ENCODE data around the gene TAP1.
"Not testable (repeated sequence)": the region's sequence is repeated elsewhere in the genome, so short reads cannot be mapped to it uniquely, and the experiment has no call there.

TAP1 gene

GRCh38 chr6:32809171-32809570 lies 44.3 kb downstream of the TAP1 start:
- Histone ChIP-seq H3K4me3 (ENCODE audit: low read length) (no peak overlapping the region), H3K9ac (ENCODE audit: low read length) (no peak overlapping the region), H3K27me3 (ENCODE audit: low read depth, low read length) (no peaks in the 10 kb centered on the region), H4K20me1 (ENCODE audit: insufficient read depth, low read length) (no peaks in the 10 kb centered on the region), H3K4me1 (ENCODE audit: low read length) (no peaks in the 10 kb centered on the region), H3K27ac (ENCODE audit: low read length) (no peak overlapping the region), H3K79me2 (ENCODE audit: low read length) (no peaks in the 10 kb centered on the region), H3K36me3 (replicated peaks; ENCODE audit: low read depth, low read length) (peaks cover 3% of the 10 kb centered on the region), H3K4me2 (ENCODE audit: low read length) (no peak overlapping the region), H2AFZ (ENCODE audit: low read depth, low read length) (no peak overlapping the region), H3K9me3 (ENCODE audit: insufficient read depth, low read length) (no peaks in the 10 kb centered on the region)
- TF ChIP-seq EZH2phosphoT487 (IDR thresholded peaks at IDR 0.05; ENCODE audit: low read depth) (no peak), CTCF (IDR thresholded peaks at IDR 0.05; ENCODE audit: low read depth, low read length) (no peak)

GRCh38 chr6:32807020-32807580 lies 46.4 kb downstream of the TAP1 start:
- no peak overlapping the region for H3K4me3 ChIP-seq (ENCODE audit: low read length)
- H3K27me3 ChIP-seq (ENCODE audit: low read depth, low read length): no peaks in the 10 kb centered on the region
- no peak for TF ChIP-seq CTCF (IDR thresholded peaks at IDR 0.05; ENCODE audit: low read depth, low read length)
- TF ChIP-seq EZH2phosphoT487 (IDR thresholded peaks at IDR 0.05; ENCODE audit: low read depth): no peak
- no peak overlapping the region for H2AFZ ChIP-seq (ENCODE audit: low read depth, low read length)
- H3K27ac ChIP-seq (ENCODE audit: low read length): no peak overlapping the region
- no peaks in the 10 kb centered on the region for H3K4me1 ChIP-seq (ENCODE audit: low read length)
- H4K20me1 ChIP-seq (ENCODE audit: insufficient read depth, low read length): no peaks in the 10 kb centered on the region
- no peak overlapping the region for H3K9ac ChIP-seq (ENCODE audit: low read length)
- H3K79me2 ChIP-seq (ENCODE audit: low read length): no peaks in the 10 kb centered on the region
- H3K36me3 ChIP-seq (replicated peaks; ENCODE audit: low read depth, low read length): no peaks in the 10 kb centered on the region
- H3K4me2 ChIP-seq (ENCODE audit: low read length): no peak overlapping the region
- no peaks in the 10 kb centered on the region for H3K9me3 ChIP-seq (ENCODE audit: insufficient read depth, low read length)

- H3K9ac ChIP-seq (ENCODE audit: low read length); H3K27ac ChIP-seq (ENCODE audit: low read length); H4K20me1 ChIP-seq (ENCODE audit: insufficient read depth, low read length); H2AFZ ChIP-seq (ENCODE audit: low read depth, low read length); H3K4me2 ChIP-seq (ENCODE audit: low read length); H3K4me1 ChIP-seq (ENCODE audit: low read length); H3K9me3 ChIP-seq (ENCODE audit: insufficient read depth, low read length); H3K27me3 ChIP-seq (ENCODE audit: low read depth, low read length); H3K4me3 ChIP-seq (ENCODE audit: low read length); H3K36me3 ChIP-seq (replicated peaks; ENCODE audit: low read depth, low read length); H3K79me2 ChIP-seq (ENCODE audit: low read length): not testable (repeated sequence)
These were observed 48.1 kb downstream of the TAP1 start for GRCh38 chr6:32805404-32805803.

GRCh38 chr6:32803416-32803815 lies 50.1 kb downstream of the TAP1 start:
- H3K79me2 ChIP-seq (ENCODE audit: low read length): no peaks in the 10 kb centered on the region
- H3K9me3 ChIP-seq (ENCODE audit: insufficient read depth, low read length): peaks cover 15% of the 10 kb centered on the region
- no peak overlapping the region for H3K9ac ChIP-seq (ENCODE audit: low read length)
- no peak overlapping the region for H3K4me3 ChIP-seq (ENCODE audit: low read length)
- no peak for TF ChIP-seq CTCF (IDR thresholded peaks at IDR 0.05; ENCODE audit: low read depth, low read length)
- no peak for TF ChIP-seq EZH2phosphoT487 (IDR thresholded peaks at IDR 0.05; ENCODE audit: low read depth)
- no peaks in the 10 kb centered on the region for H4K20me1 ChIP-seq (ENCODE audit: insufficient read depth, low read length)
- H3K4me2 ChIP-seq (ENCODE audit: low read length): no peak overlapping the region
- no peak overlapping the region for H3K27ac ChIP-seq (ENCODE audit: low read length)
- H3K4me1 ChIP-seq (ENCODE audit: low read length): no peaks in the 10 kb centered on the region
- H3K36me3 ChIP-seq (replicated peaks; ENCODE audit: low read depth, low read length): peaks cover 14% of the 10 kb centered on the region
- H2AFZ ChIP-seq (ENCODE audit: low read depth, low read length): no peak overlapping the region
- H3K27me3 ChIP-seq (ENCODE audit: low read depth, low read length): peaks cover 8% of the 10 kb centered on the region; the same call in 1 of the 2 replicates
